GM21381 (cell line): ENCODE data around the gene EEF1G.
"Not testable (repeated sequence)": the region's sequence is repeated elsewhere in the genome, so short reads cannot be mapped to it uniquely, and the experiment has no call there.

ENCODE experiments used
- ATAC-seq: cut with Tn5 transposase; IDR thresholded peaks from one replicate; pipeline ENCODE4 v1.9.1; 2021; ENCODE audit warnings: mild to moderate bottlenecking, moderate library complexity; ENCODE audit not compliant: unreplicated experiment

The EEF1G gene

DNA sequence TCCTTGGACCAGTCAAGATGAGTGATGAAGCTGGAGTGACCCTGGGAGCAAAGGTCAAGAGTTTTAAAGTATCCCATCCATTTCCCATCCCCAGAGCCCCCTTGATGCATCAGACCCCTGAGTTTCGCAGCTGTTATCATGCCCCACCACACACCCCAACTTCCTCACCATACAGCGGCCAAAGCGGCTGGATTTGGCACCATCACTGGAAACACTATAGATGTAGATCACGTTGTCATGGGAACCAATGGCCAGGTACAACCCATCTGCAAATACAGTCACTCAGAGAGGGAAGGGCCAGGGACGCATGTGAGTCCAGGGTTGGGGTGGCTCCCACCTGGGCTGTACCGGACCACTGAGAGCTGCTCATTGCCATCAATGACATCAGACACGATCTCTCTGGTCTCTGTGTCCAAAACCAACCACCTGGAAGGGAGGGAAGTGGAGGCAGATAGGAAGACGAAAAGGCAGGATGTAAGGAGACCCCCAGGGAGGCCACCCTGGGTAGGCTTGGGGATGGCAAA lies 30.1 kb upstream of the EEF1G start:
- no peak for ATAC-seq

DNA sequence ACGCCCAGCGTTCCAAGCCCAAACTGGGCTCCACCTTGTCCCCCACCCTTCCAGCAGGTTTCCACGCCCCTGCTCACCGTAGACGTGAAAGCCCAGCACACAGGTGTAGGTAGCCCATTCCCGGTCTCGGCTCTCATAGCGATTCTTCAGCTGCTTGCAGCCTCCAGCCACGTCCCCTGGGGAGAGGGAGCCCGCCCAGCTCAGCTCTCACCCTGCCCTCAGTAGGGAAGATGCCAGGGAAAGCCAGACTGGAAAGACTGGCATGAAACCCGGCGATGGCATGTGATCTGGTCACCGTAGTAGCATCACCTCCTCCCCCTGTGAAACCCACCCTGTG lies 29.3 kb upstream of the EEF1G start:
- no peak for ATAC-seq

DNA sequence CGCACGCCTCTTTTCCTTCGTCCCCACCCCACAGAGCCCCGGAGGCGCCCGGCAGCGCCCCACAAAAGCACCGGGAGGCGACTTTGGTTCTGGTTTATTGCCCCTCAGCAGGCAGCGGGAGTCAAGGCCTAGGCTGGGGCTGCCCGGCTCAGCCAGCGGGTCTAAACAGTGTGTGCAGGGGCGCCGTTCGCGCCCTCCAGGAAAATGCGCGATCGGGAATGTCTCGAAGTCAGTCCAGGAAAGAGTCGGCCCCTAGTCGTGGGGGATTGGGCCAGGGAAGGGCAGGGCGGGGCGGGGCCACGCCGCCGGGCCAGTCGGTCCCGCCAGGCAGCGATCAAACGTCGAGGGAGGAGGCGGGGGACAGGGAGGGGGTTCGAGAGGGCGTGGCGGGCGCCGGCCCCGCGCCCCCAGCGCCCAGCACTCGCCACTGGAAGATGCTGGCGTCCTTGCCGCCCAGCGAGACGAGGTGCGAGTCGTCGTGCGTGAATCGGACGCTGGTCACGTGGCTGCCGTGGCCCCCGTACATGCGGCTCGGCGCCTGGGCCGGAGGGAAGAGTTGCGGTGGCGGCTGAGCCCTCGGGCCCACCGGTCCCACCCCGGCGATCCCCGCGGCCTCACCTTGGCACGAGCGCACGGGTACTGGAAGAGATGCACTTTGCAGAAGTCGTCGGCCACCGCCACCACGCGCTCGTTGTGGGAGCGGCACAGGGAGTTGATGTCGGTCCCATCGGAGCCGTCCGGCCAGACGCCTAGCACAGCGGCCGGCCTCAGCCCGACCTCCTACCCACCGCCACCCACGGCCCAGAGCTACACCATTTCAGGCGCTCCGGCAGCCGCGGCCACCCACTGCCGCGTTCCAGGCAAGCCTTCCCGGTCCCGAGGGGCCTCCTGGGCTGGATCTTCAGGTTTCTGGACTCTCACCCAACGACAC lies 28.7 kb upstream of the EEF1G start:
- no peak for ATAC-seq

DNA sequence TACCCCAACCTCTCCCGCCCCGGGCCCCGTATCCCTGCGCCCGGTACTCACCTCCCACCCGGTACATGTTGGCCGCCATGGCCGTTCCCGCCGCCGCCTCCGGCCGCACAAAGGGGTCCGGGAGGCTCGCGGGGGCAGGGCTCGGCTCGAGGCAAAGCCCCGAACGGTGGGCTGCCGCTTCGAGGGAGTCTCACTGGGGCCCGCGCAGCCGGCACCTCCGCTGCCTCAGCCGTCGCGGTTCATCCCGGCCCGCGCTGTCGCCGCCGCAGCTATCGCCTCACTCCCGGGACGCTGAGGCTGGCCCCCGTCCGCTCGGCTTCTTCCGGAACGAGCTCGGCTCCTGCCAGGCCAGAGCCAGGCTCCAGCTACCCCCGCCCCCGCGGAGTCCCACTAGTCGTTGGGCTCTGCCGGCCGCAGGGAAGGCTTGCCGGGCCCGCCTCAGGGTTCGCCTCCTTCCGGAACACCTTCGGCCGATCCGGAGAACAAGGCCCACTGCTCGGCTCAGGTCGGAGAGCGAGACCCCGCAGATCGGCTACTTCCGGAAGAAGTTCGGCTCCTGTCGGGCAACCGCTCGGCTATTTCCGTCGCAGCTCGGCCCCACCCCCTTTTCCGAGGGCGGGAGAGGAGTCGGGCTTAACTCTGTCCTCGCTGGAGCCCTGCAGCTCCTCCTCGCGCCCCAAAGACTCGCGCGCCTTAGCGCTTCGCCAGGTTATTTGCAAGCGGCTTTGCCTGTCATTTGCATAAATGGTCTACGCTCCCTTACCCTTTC lies 27.9 kb upstream of the EEF1G start, which contains the start of gene MTA2:
TSS of gene MTA2 (minus strand) at position 494 of the 769 bp plus-strand sequence. CDS start at position 79, 415 bp downstream.
- ATAC-seq: peak; percentile 74

DNA sequence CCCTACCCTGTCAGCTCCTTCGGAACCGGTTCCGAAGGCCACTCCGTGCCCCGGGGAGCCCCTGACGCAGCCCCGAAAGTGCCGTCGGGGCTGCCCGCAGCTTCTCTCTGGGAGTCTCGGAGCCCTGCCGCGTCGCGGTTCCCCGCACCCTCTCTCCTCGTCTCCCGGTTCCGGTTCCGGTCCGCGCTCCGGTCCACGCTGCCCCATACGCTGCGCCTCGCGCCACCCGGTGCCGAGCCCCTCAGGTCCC lies 27.4 kb upstream of the EEF1G start:
- ATAC-seq: no peak

DNA sequence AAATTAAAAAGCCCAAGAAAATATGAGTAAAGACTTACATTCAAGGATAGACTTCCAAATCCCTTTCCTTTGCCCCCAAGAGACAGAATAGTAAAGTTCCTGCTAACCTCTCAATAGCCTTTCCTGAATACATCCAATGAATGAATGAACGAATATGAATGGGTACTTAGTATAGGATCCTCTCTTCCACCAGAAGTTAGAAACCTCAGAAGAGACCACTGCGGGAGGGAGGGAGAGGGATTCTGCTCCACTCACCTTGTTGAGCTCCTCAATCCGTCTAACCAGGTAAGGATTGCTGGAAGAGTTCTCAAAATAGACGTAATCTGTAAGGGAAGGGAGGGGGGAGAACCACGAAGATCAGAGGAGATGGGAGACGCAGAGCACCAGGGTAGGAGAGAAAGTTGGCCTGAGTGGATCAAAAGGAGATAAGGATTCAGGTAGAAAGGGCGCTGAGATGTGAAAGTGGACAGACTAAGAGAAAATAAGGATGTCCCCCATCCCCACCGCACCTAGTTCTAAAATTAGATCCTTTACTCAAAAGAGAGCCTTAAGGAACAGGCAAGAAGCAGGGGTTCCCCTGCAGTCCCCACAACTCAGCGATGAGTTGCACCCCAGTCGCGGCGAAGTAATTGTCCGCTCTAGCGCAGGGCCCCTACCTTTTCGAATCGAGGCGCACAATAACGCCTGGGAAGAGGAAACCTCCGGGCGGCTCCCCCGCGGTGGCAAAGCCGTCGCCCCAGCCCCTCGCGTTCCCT lies 26.9 kb upstream of the EEF1G start:
- no peak for ATAC-seq

DNA sequence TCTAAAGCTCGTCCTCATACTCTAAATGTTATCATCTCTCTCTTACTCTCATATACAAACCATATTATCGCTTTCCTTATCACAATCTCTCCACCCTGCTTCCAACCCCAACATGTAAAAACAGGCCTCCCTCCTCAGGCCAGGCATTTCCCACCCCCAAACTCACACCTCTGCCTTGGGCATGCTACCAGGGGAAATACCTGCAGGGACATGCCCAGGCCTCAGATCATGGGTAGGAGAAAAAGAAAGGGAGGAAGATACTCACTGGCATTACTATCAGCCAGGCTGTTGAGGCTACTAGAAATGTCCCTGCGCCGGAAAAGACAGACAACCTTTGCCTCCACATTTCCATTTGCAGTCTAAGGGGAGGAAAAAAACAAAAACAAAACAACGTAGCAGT lies 26.2 kb upstream of the EEF1G start:
- no peak for ATAC-seq

DNA sequence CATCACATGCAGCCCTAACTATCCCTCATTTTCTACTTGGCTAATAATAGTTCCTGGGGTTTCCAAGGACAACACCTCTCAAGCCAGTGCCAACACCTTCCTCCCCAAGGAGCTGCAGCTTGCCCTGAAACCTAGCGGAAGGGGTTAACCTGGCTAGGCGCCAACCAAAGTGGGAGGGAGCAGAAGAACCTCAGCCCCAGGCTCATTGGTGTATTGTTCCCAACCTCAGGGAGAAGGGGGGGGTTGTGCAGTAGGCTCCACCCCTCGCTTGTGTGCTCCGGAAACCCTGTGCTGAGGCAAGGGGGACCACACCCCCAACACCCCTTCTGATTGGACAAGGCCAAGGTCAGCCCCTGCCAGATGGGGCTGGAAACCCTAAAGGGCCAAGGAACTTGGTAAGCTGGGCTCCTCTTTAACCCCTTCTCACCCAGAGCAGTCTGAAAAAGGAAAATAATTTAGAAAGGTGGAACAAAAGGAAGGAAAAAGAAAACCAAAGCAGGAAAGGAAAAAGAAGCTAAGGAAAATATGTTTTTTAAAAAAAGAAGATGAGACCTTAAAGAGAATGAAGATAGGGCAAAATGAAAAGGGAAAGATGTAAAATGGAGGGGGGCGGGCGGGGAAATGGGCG lies 25.5 kb upstream of the EEF1G start:
- ATAC-seq: peak; percentile 45

DNA sequence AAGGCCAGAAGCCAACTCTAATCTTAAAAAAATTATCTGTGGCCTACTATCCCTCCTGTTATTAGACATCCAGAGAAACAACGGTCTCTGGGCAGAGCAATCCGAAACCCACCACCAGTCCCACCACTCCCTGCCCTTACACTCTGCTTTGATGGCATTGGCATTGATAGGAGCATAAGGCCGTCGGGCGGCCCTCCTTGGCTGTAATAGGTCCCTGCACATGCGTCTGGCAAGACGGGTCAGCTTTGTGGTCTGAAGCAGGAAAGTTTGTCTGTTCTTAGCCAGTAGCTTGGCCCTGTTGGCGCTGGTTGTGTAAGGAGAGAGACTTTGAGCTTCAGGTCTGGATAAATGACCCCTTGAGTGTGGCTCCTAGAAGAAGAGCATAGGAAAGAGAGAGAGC lies 21.4 kb upstream of the EEF1G start:
- ATAC-seq: no peak

DNA sequence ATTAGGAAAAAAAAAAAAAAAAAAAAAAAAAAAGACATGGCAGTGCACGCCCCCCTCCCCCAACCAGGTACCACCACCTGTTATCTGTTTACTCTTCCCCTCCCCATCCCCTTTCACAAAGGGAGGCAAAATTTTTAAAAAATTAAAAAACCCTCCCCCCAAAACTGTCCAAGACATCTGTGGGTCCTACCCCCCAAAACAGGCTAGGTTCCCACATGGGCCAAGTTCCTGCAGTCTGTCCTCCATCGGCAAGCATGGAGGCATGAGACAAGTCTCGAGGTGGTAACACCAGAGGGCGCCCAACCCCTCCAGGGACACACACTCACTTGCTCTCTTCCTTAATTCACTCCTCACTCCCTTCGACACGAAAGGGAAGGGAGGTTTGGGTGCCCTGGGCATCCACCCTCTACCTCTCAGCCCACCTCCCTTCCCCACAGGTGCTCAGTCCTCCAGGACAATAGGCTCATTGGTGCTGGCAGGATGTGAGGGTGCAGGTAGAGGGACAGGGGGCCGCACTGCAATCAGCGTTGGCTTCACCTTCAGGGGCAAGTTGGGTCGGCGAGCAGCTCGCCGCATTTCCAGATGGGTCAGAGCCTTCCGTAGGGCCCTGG lies 19.8 kb upstream of the EEF1G start:
- ATAC-seq: no peak

DNA sequence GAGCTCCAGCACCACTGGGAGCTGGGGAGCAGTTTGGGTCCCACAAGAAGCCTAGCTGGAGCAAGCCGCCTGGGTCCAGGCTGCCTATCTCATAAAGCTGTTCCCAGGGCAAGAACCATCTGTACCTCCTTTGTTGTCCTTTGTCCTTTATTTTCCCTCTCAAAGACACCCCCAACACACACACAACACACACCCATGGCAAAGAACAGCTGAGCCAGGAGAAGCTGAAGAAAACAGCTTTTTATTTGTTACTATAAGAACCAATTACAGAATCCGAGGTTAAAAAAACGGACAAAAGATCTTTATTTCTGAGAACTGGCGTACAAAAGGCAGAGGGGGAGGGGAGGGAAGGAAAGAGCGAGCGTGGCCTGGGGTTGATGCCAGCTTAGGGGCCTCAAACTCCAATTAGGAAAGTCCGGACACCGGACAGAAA lies 19.3 kb upstream of the EEF1G start:
- no peak for ATAC-seq

DNA sequence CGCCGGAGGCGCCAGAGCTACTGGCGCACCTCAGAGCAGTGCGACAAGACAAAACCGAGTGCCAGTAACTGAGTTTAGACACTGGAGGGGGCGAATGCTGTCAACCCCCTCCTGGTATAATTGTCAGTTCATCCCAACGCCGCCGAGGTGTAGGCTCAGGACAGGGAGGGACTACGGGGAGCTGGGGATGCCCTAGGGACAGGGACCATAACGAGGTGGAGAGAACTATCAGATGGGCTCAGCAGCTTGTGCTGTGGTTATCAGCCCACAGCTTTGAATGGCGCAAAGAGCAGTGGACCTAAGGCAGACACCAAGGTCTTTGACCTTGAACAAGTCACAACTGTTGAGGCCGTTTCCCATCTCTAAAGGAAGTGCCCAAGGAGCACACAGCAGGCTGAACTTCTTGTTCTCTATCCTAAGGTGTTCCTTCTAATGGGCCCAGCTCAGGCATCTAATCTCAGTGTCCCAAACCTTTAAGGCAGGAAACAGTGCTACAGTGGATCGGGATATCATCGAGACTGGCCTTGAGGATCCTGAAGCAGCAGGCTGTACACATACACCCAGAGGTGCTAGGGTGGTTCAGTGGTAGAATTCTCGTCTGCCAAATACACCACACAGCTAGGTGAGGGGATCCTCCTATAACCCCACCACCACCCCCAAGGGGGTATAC lies 18.6 kb upstream of the EEF1G start:
- no peak for ATAC-seq

DNA sequence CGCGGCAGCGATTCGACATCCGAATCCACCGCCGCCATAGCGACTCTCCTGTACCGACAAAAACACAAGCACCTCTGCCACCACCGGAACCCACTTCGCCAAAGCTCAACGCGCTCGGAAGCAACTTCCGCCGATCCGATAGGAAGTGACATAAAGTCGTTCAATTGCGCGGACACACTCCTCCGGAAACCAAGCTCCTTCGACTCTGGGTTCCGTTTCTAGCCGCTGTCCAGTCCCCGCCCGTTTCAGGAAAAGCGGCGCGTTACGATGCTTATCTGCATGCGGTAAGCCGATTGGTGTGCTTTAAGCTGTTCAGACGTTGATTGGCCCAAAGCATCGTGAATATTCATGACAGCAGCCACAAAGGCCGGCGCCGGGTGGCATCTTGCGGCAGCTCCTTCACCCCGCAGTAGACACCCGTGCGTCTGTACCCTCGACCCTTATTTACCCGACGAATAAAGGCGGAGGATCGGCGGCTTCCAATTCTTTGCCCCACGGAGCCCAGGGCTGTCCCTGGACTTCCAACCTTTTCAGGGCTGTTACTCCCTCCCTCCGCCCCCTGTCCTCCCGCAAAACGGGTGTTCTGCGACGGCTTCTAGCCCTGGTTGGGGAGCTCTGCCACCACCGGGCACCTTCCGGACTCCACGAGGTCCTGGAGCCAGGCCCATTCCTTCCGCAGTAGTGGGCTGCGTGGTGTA lies 17.9 kb upstream of the EEF1G start, which contains the start of gene TUT1:
TSS of gene TUT1 (minus strand) at position 76 of the 698 bp plus-strand sequence. CDS start at position 38, 38 bp downstream.
- peak; percentile 87 for ATAC-seq

DNA sequence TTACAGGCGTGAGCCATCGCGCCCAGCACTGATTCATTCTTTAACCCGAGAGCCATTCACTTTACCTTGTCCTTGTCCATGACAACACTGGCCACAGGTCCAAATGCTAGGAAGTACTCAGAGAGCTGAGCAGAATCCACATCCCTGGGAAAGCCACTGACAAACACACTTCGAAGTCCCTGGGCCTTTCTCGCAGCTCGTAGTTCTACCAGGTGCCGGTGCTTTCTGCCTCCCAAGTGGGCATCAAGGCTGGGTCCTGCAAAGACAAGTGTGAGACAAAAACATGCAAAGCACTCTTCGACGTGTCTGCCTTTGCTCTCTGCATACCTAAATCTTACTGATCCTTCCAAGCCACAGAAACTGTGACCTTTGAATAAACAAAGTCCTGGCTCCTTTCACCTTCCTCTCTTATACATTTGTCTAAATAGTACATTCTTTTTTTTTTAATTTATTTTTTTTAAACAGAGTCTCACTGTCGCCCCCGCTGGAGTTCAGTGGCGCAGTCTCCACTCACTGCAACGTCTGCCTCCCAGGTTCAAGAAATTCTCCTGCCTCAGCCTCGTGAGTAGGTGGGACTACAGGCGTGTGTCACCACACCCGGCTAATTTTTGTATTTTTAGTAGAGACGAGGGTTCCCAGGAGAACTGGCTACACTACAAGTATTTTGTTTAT lies 15.4 kb upstream of the EEF1G start:
- no peak for ATAC-seq

DNA sequence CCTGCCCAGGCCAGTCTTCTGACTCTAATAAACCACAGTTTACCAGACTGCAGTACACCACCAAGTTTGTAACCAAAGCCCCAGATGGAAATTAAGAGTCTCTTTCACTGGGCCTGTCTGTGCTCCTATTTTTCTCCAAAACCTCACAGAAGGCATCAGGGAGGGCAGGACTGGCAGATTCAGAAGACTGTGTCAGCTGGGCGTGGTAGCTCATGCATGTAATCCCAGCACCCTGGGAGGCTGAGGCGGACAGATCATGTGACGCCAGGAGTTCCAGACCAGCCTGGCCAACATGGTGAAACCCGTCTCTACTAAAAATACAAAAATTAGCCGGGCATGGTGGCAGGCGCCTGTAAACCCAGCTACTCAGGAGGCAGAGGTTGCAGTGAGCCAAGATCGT lies 11.7 kb upstream of the EEF1G start:
- not testable (repeated sequence) for ATAC-seq

DNA sequence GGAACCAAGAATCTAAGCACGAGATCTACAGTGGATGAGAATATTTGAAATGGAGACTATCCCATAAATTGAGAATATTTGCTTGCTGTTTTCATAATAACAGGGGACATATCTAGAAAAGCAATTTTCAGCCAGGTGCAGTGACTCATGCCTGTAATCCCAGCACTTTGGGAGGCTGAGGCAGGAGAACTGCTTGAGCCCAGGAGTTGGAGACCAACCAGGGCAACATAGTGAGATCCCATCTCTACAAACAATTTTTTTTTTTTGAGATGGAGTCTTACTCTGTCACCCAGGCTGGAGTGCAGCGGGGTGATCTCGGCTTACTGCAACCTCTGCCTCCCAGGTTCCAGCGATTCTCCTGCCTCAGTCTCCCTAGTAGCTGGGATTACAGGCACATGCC lies 8.0 kb upstream of the EEF1G start:
- not testable (repeated sequence) for ATAC-seq

DNA sequence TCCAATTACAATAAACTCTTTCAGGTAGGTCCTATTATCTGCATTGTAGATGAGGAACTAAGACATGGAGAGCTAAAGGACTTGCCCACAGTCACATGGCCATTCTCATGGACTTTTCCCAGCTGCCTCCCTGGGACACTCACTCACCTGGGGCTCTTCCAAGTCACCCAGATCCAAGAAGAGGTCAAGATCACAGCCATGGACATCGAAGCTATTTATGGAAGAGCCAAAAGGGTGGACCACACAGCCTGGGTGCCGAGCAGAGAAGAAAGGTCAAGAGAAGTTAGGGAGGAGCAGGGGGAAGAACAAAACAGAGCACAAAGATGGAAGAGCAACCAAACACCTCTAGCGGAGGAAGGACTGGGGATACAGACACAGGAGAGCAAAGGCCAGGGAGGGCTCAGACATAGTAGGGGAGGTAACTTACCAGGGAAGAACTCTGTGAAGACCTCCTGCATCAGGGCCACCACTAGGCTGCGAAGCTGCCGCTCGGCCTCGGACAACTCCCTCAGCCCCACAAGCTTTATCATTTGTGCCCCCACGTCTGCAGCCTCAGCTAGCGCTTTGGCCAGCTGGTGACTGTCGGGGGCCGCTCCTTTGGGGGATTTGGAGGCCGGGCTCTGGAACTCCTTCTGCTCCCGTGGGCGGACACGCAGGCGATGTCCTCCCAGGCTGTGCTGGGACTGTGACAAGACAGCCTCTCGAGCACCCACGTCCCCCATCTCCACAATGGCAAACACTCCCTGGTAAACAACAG lies 7.4 kb upstream of the EEF1G start:
- ATAC-seq: no peak

DNA sequence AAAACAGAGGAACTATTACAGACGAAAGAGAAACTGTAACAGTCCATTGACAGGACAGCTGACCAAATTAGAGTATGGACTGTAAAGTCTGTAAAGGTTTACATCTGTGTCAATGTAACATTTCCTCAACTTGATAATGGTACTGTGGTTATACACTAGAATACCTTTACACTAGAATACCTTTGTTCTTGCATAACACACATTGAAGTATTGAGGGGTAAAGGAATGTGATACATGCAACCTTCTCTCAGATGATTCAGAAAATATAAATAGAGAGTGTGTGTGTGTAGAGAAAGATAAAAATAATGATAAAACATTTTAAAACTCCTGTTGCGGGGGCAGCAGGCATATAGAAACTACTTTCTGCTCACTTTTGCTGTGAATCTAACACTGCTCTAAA lies 5.6 kb upstream of the EEF1G start:
- ATAC-seq: no peak
